OCI-LY3 (cell line): ENCODE results near the gene ITGA2.

ENCODE experiments used
- EZH2phosphoT487 ChIP-seq: fragments of 200-600 bp; shearing (Covaris generic); IDR thresholded peaks from 2 replicates; pipeline ENCODE4 v1.6.1; 2018; ENCODE audit warnings: antibody characterized with exemption, mixed run types, low read depth
- TF ChIP-seq, protein P1 (sequence below): fragments of 200-600, 300-600 bp; sonication (generic); IDR thresholded peaks from 2 replicates; pipeline ENCODE4 v1.5.1; 2014; ENCODE audit warnings: antibody characterized with exemption, low read length, low read depth

DNA sequence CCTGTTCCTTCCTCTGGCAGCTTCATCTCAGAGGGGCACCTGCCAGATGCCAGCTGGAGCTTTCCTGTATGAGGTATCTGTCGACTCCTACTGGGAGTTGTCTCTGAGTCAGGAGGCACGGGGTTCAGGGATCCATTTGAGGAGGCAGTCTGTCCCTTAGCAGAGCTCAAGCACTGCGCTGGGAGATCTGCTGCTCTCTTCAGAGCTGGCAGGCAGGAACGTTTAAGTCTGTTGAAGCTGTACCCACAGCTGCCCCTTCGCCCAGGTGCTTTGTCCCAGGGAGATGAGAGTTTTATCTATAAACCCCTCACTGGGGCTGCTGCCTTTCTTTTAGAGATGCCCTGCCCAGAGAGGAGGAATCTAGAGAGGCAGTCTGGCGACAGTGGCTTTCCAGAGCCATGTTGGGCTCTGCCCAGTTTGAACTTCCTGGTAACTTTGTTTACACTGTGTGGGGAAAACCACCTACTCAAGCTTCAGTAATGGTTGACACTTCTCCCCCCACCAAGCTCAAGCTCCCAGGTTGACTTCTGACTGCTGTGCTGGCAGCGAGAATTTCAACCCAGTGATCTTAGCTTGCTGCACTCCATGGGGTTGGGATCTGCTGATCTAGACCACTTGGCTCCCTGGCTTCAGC is 11.8 kb upstream of the ITGA2 start:
- TF ChIP-seq, protein P1, sequence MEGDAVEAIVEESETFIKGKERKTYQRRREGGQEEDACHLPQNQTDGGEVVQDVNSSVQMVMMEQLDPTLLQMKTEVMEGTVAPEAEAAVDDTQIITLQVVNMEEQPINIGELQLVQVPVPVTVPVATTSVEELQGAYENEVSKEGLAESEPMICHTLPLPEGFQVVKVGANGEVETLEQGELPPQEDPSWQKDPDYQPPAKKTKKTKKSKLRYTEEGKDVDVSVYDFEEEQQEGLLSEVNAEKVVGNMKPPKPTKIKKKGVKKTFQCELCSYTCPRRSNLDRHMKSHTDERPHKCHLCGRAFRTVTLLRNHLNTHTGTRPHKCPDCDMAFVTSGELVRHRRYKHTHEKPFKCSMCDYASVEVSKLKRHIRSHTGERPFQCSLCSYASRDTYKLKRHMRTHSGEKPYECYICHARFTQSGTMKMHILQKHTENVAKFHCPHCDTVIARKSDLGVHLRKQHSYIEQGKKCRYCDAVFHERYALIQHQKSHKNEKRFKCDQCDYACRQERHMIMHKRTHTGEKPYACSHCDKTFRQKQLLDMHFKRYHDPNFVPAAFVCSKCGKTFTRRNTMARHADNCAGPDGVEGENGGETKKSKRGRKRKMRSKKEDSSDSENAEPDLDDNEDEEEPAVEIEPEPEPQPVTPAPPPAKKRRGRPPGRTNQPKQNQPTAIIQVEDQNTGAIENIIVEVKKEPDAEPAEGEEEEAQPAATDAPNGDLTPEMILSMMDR: no peak
- TF ChIP-seq EZH2phosphoT487: no peak
